Glomerular endothelial cell (primary cell): ENCODE measurements around the gene SMTNL2. TPM values are rescaled to one million over a fixed set of nuclear protein-coding genes. Genes with fewer than 3 reads are reported as not detected.
"Not testable (repeated sequence)": the region's sequence is repeated elsewhere in the genome, so short reads cannot be mapped to it uniquely, and the experiment has no call there.

ENCODE experiments used
- DNase-seq: peaks from one replicate; pipeline ENCODE4 v3.0.0-alpha.2; 2011; ENCODE audit warnings: low read depth, low spot score; ENCODE audit errors: extremely low read depth
- total RNA-seq: library from RNA; depleted of rRNA; stranded (reverse); fragments of >200 nt; gene quantifications from 2 replicates; pipeline ENCODE4 v1.2.3, GENCODE V29; 2015

The SMTNL2 gene
- total RNA-seq, 1 donor from 2014 or later = not detected

- DNase-seq = no peak
Observed at GRCh38 chr17:4559139-4559791, 25.1 kb upstream of the SMTNL2 start.

GRCh38 chr17:4559966-4560365 lies 24.4 kb upstream of the SMTNL2 start:
- DNase-seq = no peak

GRCh38 chr17:4560421-4560820 lies 23.9 kb upstream of the SMTNL2 start, which contains the start of gene GGT6:
GGT6 (minus strand) TSS chr17:4560577; CDS start chr17:4560521, 56 bp downstream.
- DNase-seq = no peak

GRCh38 chr17:4560837-4561256 lies 23.5 kb upstream of the SMTNL2 start:
- DNase-seq = no peak

GRCh38 chr17:4562015-4562969 lies 22.0 kb upstream of the SMTNL2 start:
- no peak for DNase-seq

- DNase-seq = peak; percentile 52
Observed at GRCh38 chr17:4565209-4566141, 18.9 kb upstream of the SMTNL2 start.

GRCh38 chr17:4566785-4567184 lies 17.5 kb upstream of the SMTNL2 start:
- DNase-seq = peak; percentile 25

GRCh38 chr17:4569591-4569990 lies 14.7 kb upstream of the SMTNL2 start:
- DNase-seq = no peak

- DNase-seq = no peak
Observed at GRCh38 chr17:4572131-4572530, 12.2 kb upstream of the SMTNL2 start.

- DNase-seq = no peak
Observed at GRCh38 chr17:4573115-4573514, 11.2 kb upstream of the SMTNL2 start.

GRCh38 chr17:4573669-4574068 lies 10.7 kb upstream of the SMTNL2 start:
- no peak for DNase-seq

- no peak for DNase-seq
Observed at GRCh38 chr17:4574448-4575045, 9.8 kb upstream of the SMTNL2 start.

- no peak for DNase-seq
Observed at GRCh38 chr17:4576161-4576558, 8.2 kb upstream of the SMTNL2 start.

GRCh38 chr17:4576729-4577322 lies 7.5 kb upstream of the SMTNL2 start:
- no peak for DNase-seq

GRCh38 chr17:4577386-4577993 lies 6.8 kb upstream of the SMTNL2 start:
- DNase-seq = no peak

- not testable (repeated sequence) for DNase-seq
Observed at GRCh38 chr17:4578349-4578748, 6.0 kb upstream of the SMTNL2 start.

- DNase-seq = no peak
Observed at GRCh38 chr17:4579678-4580077, 4.7 kb upstream of the SMTNL2 start.

GRCh38 chr17:4580291-4580690 lies 4.0 kb upstream of the SMTNL2 start:
- DNase-seq = no peak

- DNase-seq = no peak
Observed at GRCh38 chr17:4582101-4582501, 2.2 kb upstream of the SMTNL2 start.

GRCh38 chr17:4582691-4583090 lies 1.6 kb upstream of the SMTNL2 start:
- DNase-seq = no peak
